ENCODE measurements around the gene TMEM214. TPM values are rescaled to one million over a fixed set of nuclear protein-coding genes. Genes with fewer than 3 reads are reported as not detected.

The TMEM214 gene
- total RNA-seq: 100 to 1,000 TPM in 1 of 2 donors, 10 to 100 TPM in 1; 59.9 to 119 TPM

GRCh38 chr2:27032495-27033252 lies at the start of gene TMEM214:
Gene TMEM214 (plus strand): TSS chr2:27032965. CDS start chr2:27033016, 51 bp downstream.
- H3K27ac ChIP-seq: peak within 1 kb of the TSS; percentile 70 to 85 (median 82)

GRCh38 chr2:26983746-26984145 lies 49.0 kb upstream of the TMEM214 start:
- no peaks in the 10 kb centered on the region for H3K36me3 ChIP-seq (replicated peaks in 1 of 2; ENCODE audit: insufficient read depth in 1 of 2, low read depth in 2 of 2)
- peaks cover 16% of the 10 kb centered on the region for H3K4me1 ChIP-seq
- intact Hi-C loops (cut with DNase I): no loop called here
- TF ChIP-seq POLR2A (IDR thresholded peaks at IDR 0.05) (no peak), CTCF (IDR thresholded peaks at IDR 0.05) (no peak)
- H3K9me3 ChIP-seq: no peaks in the 10 kb centered on the region
- 72 to 75% methylated on average over 3 of the region's 3 CpGs for WGBS, 2 donors
- no peak overlapping the region for H3K27ac ChIP-seq
- no peak overlapping the region for H3K4me3 ChIP-seq
- H3K27me3 ChIP-seq: no peaks in the 10 kb centered on the region
- DNase-seq (no peak), ATAC-seq (no peak)

More at GRCh38 chr2:27032495-27033252, at the start of gene TMEM214:
- peaks cover 22% of the 10 kb centered on the region for H3K4me1 ChIP-seq
- peak within 1 kb of the TSS; percentile 94 to 97 for H3K4me3 ChIP-seq
- H3K27me3 ChIP-seq: no peaks in the 10 kb centered on the region
- H3K36me3 ChIP-seq (replicated peaks in 1 of 2; ENCODE audit: insufficient read depth in 1 of 2, low read depth in 2 of 2): peaks cover 15 to 17% of the 10 kb centered on the region in 2 donors
- TF ChIP-seq CTCF (IDR thresholded peaks at IDR 0.05): peak in 3 of 7 experiments; percentile 12 to 26 (median 25)
- peak; percentile 80 to 83 (median 82) for TF ChIP-seq POLR2A (IDR thresholded peaks at IDR 0.05)
- no peaks in the 10 kb centered on the region for H3K9me3 ChIP-seq
- intact Hi-C loops (cut with DNase I): no loop called here
- WGBS, 2 donors: 0 to 1% methylated on average over 19 to 76 of the region's 76 CpGs
- ATAC-seq (peak; percentile 96), DNase-seq (peak; percentile 89 to 91 (median 90))

- Histone ChIP-seq H3K36me3 (replicated peaks in 1 of 2; ENCODE audit: insufficient read depth in 1 of 2, low read depth in 2 of 2) (no peaks in the 10 kb centered on the region), H3K9me3 (no peaks in the 10 kb centered on the region), H3K27ac (no peak overlapping the region), H3K27me3 (no peaks in the 10 kb centered on the region), H3K4me1 (peaks cover 16% of the 10 kb centered on the region), H3K4me3 (no peak overlapping the region)
- ATAC-seq: no peak
- TF ChIP-seq POLR2A (IDR thresholded peaks at IDR 0.05): no peak
- no peak for TF ChIP-seq CTCF (IDR thresholded peaks at IDR 0.05)
- intact Hi-C loops (cut with DNase I): no loop called here
- 91 to 97% methylated on average over 4 of the region's 4 CpGs for WGBS, 2 donors
- DNase-seq: no peak
These were observed 47.0 kb upstream of the TMEM214 start for GRCh38 chr2:26985807-26986206.

- Histone ChIP-seq H3K9me3 (no peaks in the 10 kb centered on the region), H3K27me3 (no peaks in the 10 kb centered on the region), H3K4me1 (peaks cover 15% of the 10 kb centered on the region), H3K27ac (no peak overlapping the region), H3K36me3 (replicated peaks in 1 of 2; ENCODE audit: insufficient read depth in 1 of 2, low read depth in 2 of 2) (no peaks in the 10 kb centered on the region), H3K4me3 (no peak overlapping the region)
- WGBS, 2 donors: 84 to 89% methylated on average over 5 of the region's 5 CpGs
- intact Hi-C loops (cut with DNase I): no loop called here
- TF ChIP-seq POLR2A (IDR thresholded peaks at IDR 0.05) (no peak), CTCF (IDR thresholded peaks at IDR 0.05) (no peak)
- DNase-seq (no peak), ATAC-seq (no peak)
These were observed 46.2 kb upstream of the TMEM214 start for GRCh38 chr2:26986576-26986975.
